ENCODE measurements around the gene NPR2.

DNA sequence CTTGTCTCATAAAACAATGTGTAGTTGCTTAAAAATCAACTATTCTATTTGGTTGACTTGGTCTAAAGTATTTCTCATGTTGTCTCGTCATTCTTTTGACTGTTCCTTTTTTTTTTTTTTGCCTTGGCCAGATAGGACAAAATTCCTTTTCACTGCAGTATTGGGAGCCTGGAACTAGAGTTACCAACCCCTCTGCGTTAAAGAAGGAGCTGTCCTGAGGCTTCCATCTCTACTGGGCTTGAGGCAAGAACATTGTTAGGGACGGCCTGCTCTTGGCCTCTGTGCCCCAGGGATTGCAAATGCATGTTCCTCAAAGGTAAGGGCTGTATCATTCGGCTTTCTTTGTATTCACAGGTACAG lies 1.4 kb upstream of the NPR2 start:
- TF ChIP-seq POLR2A (IDR thresholded peaks at IDR 0.05) = no peak
- no peak for TF ChIP-seq EP300 (IDR thresholded peaks at IDR 0.05)

Measured in sigmoid colon (tissue), 4 donors.